HFFc6 (cell line): ENCODE results near the gene TSPAN18. TPM values are rescaled to one million over a fixed set of nuclear protein-coding genes. Genes with fewer than 3 reads are reported as not detected.

Source experiments
- DNase-seq: peaks from one replicate; pipeline ENCODE4 v3.0.0-alpha.2; 2018
- H3K27ac Mint-ChIP-seq: 2 replicates; pipeline ENCODE4 v1.8.0; 2020; ENCODE audit warnings: mild to moderate bottlenecking, mixed read lengths
- H3K27me3 Mint-ChIP-seq: 2 replicates; pipeline ENCODE4 v1.8.0; 2021; ENCODE audit warnings: mild to moderate bottlenecking, moderate library complexity, mixed read lengths; ENCODE audit not compliant: insufficient read depth
- H3K36me3 Mint-ChIP-seq: 2 replicates; pipeline ENCODE4 v1.8.0; 2021; ENCODE audit warnings: low read depth, mixed read lengths
- H3K4me1 Mint-ChIP-seq: 2 replicates; pipeline ENCODE4 v1.8.0; 2020; ENCODE audit warnings: low read depth, mixed read lengths
- H3K4me3 Mint-ChIP-seq: 2 replicates; pipeline ENCODE4 v1.8.0; 2020; ENCODE audit warnings: mild to moderate bottlenecking, moderate library complexity, mixed read lengths
- H3K9me3 Mint-ChIP-seq: 2 replicates; pipeline ENCODE4 v1.8.0; 2020; ENCODE audit warnings: mild to moderate bottlenecking, mixed read lengths
- CTCF ChIP-seq: fragments of 200-600 bp; sonication (generic); IDR thresholded peaks from 2 replicates; pipeline ENCODE4 v1.5.0; 2021; ENCODE audit warnings: antibody characterized with exemption, mild to moderate bottlenecking
- total RNA-seq, 6 experiments: library from RNA; stranded (reverse); fragmentation: NEBNext Ultra II Directional; extraction: Animal tissue kit (Norgen Biotek cat#: 25700); gene quantifications; 2 replicates in 1 of 6; 3 replicates in 5 of 6; pipeline ENCODE4 v1.2.3, GENCODE V29; 2021

TSPAN18 gene
- total RNA-seq, 6 experiments from 2014 or later = 0.09 TPM; not detected in 5

GRCh38 chr11:44770401-44770800 lies 43.6 kb downstream of the TSPAN18 start:
- no peak overlapping the region for H3K27ac Mint-ChIP-seq
- H3K9me3 Mint-ChIP-seq = peaks cover 9% of the 10 kb centered on the region; the same call in 1 of the 2 replicates
- peaks cover 30% of the 10 kb centered on the region for H3K27me3 Mint-ChIP-seq
- no peak for DNase-seq
- H3K4me1 Mint-ChIP-seq = peaks cover 31% of the 10 kb centered on the region
- peaks cover 5% of the 10 kb centered on the region for H3K36me3 Mint-ChIP-seq
- H3K4me3 Mint-ChIP-seq = no peak overlapping the region
- TF ChIP-seq CTCF = no peak

DNA sequence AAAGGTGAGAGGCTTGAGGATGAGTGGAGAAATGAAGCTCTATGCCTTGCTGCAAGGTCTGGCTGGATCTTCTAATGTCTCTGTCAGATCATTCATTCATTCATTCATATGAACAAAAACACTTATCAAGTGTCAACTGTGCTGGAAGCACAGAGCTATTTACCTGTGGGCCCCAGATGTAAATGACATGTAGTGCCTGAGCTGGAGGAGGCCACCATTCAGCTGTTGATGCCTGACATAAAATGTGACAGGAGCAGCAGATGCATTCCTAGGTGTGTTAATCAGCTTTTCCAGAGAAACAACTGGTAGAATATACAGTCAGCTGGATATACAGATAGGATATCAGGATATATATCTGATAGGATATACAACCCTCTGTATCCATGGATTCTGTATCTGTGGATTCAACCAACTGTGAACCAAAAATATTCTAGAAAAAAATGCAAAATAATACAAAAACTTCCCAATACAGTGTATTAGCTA lies 44.5 kb downstream of the TSPAN18 start:
- H3K9me3 Mint-ChIP-seq = peaks cover 9% of the 10 kb centered on the region; the same call in 1 of the 2 replicates
- no peak overlapping the region for H3K27ac Mint-ChIP-seq
- H3K36me3 Mint-ChIP-seq = peaks cover 5% of the 10 kb centered on the region
- H3K4me3 Mint-ChIP-seq = no peak overlapping the region
- no peak for DNase-seq
- H3K27me3 Mint-ChIP-seq = peaks cover 33% of the 10 kb centered on the region
- peaks cover 22% of the 10 kb centered on the region for H3K4me1 Mint-ChIP-seq
- no peak for TF ChIP-seq CTCF

- H3K9me3 Mint-ChIP-seq = peaks cover 9% of the 10 kb centered on the region; the same call in 1 of the 2 replicates
- H3K4me1 Mint-ChIP-seq = peaks cover 17% of the 10 kb centered on the region
- TF ChIP-seq CTCF = no peak
- peaks cover 36% of the 10 kb centered on the region for H3K27me3 Mint-ChIP-seq
- H3K36me3 Mint-ChIP-seq = peaks cover 5% of the 10 kb centered on the region
- H3K27ac Mint-ChIP-seq = no peak overlapping the region
- H3K4me3 Mint-ChIP-seq = no peak overlapping the region
- DNase-seq = no peak
Measured at GRCh38 chr11:44771841-44772240, 45.1 kb downstream of the TSPAN18 start.

DNA sequence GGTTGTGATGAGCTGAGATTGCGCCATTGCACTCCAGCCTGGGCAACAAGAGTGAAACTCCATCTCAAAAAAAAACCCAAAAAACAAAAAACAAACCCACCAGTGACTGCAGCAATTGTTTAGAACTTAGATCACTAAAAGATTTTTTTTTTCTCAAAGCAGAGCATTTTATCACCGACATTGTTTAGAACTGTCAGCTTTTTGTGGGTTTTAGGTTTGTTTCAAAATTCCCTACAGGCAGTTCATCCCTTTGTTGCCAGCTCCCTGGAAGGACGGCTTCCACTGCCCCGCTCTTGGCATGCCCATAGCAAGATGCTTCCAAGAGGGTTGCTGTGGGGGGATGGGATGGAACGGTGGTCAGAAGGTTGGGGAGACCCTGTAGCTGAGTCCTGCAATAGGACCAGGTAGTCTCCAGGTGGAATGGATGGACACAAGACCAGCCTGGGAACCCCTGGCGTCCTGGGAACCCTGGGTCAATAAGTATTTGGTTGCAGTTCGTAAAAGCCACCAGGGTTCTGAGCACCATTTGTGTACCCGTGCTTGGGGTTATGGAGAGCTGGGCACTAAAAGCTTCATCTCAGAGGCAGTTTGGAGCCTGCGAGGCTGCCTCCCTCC lies 46.7 kb downstream of the TSPAN18 start:
- Mint-ChIP-seq H3K27me3 (peaks cover 39% of the 10 kb centered on the region), H3K27ac (no peak overlapping the region), H3K36me3 (peaks cover 2% of the 10 kb centered on the region), H3K4me1 (0 out of 2 replicates have a peak, but pooled peaks cover under 1% of the 10 kb centered on the region), H3K9me3 (peaks cover under 1% of the 10 kb centered on the region; the same call in 1 of the 2 replicates), H3K4me3 (no peak overlapping the region)
- no peak for DNase-seq
- no peak for TF ChIP-seq CTCF

- Mint-ChIP-seq H3K27ac (no peak overlapping the region), H3K4me3 (no peak overlapping the region), H3K9me3 (no peaks in the 10 kb centered on the region), H3K27me3 (peaks cover 40% of the 10 kb centered on the region), H3K36me3 (no peaks in the 10 kb centered on the region), H3K4me1 (no peaks in the 10 kb centered on the region)
- DNase-seq = no peak
- TF ChIP-seq CTCF = no peak
Measured at GRCh38 chr11:44774108-44774507, 47.3 kb downstream of the TSPAN18 start.
